ENCODE measurements around the gene CD59. TPM values are rescaled to one million over a fixed set of nuclear protein-coding genes. Genes with fewer than 3 reads are reported as not detected.

Gene CD59
- total and polyA plus RNA-seq, 2 donors (not counting 3 experiments of a cell fraction or from before 2014, with no cell fraction given) = 992 to 1,084 TPM

- H4K20me1 ChIP-seq (replicated peaks; ENCODE audit: control insufficient read depth, extremely low read depth, insufficient read depth, low read length) = no peaks in the 10 kb centered on the region
- ChIA-PET CTCF (interaction anchor here (0.6 to 2.9 kb wide), 78 partner anchors 9 to 933 kb away, joined by 3 to 254 read pairs (median 4); partner anchors contain the start of genes C11orf91, CSTF3 and KIAA1549L), POLR2A (interaction anchor here (0.6 to 2.2 kb wide), 6 partner anchors 18 to 52 kb away, joined by 3 to 8 read pairs (median 6); partner anchors contain the start of gene C11orf91)
- no peak for TF ChIP-seq JUN (IDR thresholded peaks at IDR 0.05; ENCODE audit: borderline replicate concordance, insufficient read depth, insufficient read length, low read depth)
- no peak for TF ChIP-seq GATA2 (IDR thresholded peaks at IDR 0.05; ENCODE audit: insufficient read depth, insufficient read length, low read depth, low read length)
- no peak for TF ChIP-seq MAX (IDR thresholded peaks at IDR 0.05; ENCODE audit: insufficient read depth, insufficient read length)
- TF ChIP-seq MYC (IDR thresholded peaks at IDR 0.05; ENCODE audit: low read depth, low read length) = no peak
- TF ChIP-seq CTCF (IDR thresholded peaks at IDR 0.05; ENCODE audit: extremely low read depth in 1 of 2, insufficient read depth in 1 of 2, low read depth in 1 of 2, low read length in 2 of 2) = peak; percentile 22 to 27
- TF ChIP-seq POLR2AphosphoS5 (IDR thresholded peaks at IDR 0.05; ENCODE audit: insufficient read depth, low read depth, low read length) = no peak
- dilution Hi-C loops (cut with MboI; ENCODE audit: extremely low pct_ligation_motif_present, low sequenced_read_pairs) (no loop called here), intact Hi-C loops (cut with micrococcal nuclease) (loop anchor here (1.0 kb wide), 3 partner anchors 26 to 380 kb away; no protein-coding TSS in a partner anchor)
- H2AFZ ChIP-seq (ENCODE audit: low read depth, low read length) = no peak overlapping the region
- peaks cover 0 to 2% of the 10 kb centered on the region in 2 experiments for H3K36me3 ChIP-seq (ENCODE audit: control insufficient read depth in 2 of 2, extremely low read depth in 1 of 2, insufficient read depth in 2 of 2, low read length in 2 of 2)
- DNase-seq (ENCODE audit: low read depth, low spot score) = peak; percentile 62
- peak; percentile 71 for FAIRE-seq
- H3K27me3 ChIP-seq (ENCODE audit: control insufficient read depth in 2 of 2, insufficient read depth in 2 of 2, low read length in 2 of 2) = no peaks in the 10 kb centered on the region
- no peak overlapping the region for H3K27ac ChIP-seq (ENCODE audit: insufficient read depth, low read depth, low read length)
- no peak overlapping the region for H3K9ac ChIP-seq (replicated peaks; ENCODE audit: extremely low read depth, insufficient read depth, low read length)
- peaks cover 4% of the 10 kb centered on the region for H3K79me2 ChIP-seq (ENCODE audit: control insufficient read depth, insufficient read depth, low read length)
- BruUV-seq (replicated peaks) = no TSS peak
- no peaks in the 10 kb centered on the region for H3K9me3 ChIP-seq (replicated peaks; ENCODE audit: control insufficient read depth, insufficient read depth, low read length)
- no peak overlapping the region for H3K4me2 ChIP-seq (ENCODE audit: insufficient read depth, low read length)
- H3K9me1 ChIP-seq (replicated peaks; ENCODE audit: control insufficient read depth, extremely low read depth, insufficient read depth, low read length) = no peaks in the 10 kb centered on the region
- H3K4me1 ChIP-seq (ENCODE audit: control insufficient read depth, extremely low read depth, insufficient read depth, low read length) = peaks cover 9% of the 10 kb centered on the region
- H3K4me3 ChIP-seq (replicated peaks in 1 of 3; ENCODE audit: insufficient read depth in 1 of 3, low read depth in 1 of 3, low read length in 3 of 3) = no peak overlapping the region
Measured at GRCh38 chr11:33742249-33742851, 6.1 kb upstream of the CD59 start.

Data from endothelial cell of umbilical vein (primary cell).